GM19468 (cell line): ENCODE results near the gene PRKCA.
"Not testable (repeated sequence)": the region's sequence is repeated elsewhere in the genome, so short reads cannot be mapped to it uniquely, and the experiment has no call there.

Source experiments
- ATAC-seq: cut with Tn5 transposase; IDR thresholded peaks from one replicate; pipeline ENCODE4 v1.9.1; 2021; ENCODE audit warnings: mild to moderate bottlenecking, moderate library complexity, moderate number of reproducible peaks; ENCODE audit not compliant: unreplicated experiment; ENCODE audit errors: extremely low read depth

PRKCA gene

DNA sequence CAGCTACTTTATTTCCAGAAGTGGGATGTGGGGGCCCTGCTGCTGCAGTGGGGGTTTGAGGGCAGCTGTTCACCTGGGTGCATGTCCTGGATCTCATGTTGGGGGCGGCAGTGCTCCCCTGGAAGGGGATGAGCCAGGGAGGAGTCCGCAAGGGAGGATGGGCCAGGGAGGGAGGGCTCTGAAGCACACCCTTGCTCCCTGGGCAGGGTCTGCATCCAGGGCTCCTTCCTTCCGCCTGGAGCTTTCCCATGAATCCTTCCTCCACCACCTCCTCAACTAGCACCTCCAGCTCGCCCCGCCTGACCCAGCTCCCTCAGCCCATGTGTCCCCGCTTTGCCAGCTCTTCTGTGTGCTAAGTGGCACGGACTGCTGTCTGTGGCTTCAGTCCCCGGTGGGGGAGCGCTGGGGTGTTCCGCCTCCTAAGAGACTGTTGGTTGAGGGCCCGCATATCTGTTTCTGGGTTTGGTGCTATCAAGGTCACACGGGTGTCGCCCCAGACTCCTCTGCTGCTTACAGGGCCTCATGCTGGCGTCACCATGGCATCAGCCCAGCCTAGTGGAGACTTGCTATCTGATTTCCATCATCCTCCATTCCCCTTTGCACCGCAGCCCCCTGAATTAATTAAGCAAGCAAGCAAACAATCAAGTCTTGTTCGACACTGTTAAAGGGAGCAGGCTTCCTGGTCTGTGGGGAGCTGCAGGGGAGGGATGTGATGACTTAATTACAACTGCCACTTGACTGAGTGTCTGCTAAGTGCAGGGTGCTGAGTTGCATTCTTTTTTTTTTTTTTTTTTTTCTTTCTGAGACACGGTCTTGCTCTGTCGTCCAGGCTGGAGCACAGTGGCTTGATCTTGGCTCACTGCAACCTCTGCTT is 71.8 kb downstream of the PRKCA start:
- no peak for ATAC-seq

DNA sequence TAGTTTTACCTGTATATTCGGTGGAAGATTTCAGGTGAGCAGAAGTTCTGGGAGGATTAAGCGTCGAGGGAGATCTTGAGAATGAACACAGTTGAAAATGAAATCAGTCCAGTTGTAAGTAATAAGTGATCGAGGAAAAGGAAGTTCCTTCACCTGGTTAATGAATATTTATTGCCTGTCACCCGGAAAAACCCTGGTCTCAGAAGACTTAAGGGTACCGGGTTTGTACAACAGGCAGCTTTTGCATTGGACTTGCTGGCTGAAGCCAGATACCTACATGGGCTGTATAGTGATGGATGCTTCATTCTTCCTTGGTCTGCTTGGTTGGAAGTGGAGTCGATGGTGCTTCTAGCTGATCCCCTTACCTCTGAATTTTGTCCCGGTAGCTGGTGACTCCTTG is 72.7 kb downstream of the PRKCA start:
- ATAC-seq: no peak

DNA sequence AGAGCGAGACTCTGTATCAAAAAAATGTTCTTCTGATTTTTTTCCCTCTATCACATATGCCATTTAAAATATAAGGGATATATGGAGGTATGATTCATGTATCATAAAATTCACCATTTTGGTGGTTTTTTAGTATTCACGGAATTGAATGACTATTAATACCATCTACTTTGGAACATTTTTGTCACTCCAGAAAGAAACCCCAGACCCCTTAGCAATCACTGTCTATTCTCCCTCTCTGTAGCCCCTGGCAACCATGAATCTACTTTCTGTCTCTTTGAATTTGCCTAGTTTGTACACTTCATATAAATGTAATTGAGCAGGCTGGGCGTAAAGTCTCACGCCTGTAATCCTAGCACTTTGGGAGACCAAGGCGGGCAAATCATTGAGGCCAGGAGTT is 75.9 kb downstream of the PRKCA start:
- no peak for ATAC-seq

DNA sequence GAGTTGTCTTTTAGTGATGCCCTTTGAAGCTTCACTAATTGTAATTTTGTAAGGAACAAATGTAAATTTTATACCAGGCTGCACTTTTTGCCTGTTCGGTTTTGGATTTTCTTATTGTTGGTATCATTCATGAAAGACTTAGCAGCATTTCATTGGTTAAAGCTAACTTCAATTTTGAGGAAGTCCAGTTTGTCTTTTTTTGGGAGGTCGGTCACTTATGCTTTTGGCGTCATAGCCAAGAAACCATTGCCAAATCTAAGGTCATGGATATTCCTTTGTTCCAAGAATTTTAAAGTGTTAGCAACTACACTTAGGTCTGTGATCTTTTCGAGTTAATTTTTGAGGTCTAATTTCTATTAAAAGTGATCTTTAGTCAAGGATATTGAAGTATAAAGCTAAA is 77.1 kb downstream of the PRKCA start:
- no peak for ATAC-seq

DNA sequence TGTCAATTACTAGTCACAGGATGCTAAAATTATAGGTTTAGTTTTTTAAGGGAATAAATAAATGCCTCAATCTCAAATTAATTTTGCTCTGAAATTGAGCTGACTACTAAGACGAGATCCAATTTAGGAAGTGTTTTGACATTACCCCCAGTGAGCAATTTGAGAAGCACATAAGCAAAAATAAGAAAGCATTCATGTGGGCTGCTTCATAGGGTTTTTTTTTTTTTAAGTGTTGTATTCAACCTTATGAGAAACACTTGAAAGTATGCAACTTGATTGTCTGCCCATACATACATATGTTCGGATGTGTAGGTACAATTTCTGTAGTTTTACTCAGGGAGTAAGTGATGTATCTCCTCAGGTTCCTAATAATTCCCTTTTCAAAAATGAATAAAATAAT is 77.6 kb downstream of the PRKCA start:
- no peak for ATAC-seq

DNA sequence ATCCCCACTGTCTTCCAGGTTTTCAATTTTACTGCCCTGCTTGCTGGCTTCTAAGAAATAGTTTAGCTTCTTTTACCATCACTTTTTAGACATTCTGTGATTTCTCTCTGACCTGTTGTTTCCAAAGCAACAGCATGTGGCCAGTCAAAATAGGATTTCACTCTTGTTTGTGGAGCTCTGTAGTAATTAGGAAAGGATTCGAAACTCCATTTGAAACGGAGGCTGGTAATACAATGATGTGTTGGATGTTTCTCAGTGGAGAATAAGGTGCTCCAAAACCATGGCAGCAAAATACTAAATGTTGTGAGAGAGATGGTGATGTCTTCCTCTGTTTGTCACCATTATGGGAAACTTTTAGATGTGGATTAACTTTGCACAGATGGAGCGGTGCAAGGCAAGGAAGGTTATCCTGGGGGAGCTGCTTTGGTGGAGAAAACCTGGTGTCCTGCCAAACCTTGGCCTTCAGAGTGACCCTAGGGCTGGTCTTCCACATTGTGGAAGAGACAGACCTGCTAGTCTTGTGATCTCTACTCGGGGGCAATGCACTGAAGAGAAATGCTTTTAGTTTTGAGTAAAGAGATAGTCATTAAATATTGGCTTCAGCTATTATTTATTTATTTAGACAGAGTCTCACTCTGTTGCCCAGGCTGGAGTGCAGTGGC is 79.4 kb downstream of the PRKCA start:
- ATAC-seq: no peak

DNA sequence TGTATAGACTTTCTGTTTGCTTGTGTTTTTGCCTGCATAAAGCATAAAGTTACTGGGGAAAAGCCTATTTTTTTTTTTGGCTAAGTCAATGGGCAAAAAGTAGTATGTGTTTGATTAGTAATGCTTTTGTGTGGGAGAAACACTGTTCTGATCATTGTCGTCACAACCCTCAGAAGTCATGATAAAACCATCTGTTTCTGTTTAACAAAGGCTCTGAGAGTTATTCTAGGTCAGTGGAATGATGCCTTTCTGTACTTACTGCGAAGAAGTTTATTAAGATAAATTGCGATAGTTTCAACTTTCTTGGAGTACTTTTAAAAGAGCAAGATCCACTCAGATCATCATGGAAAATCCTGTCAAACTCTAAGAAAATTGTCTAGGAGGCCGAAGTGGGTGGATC is 80.9 kb downstream of the PRKCA start:
- ATAC-seq: no peak

DNA sequence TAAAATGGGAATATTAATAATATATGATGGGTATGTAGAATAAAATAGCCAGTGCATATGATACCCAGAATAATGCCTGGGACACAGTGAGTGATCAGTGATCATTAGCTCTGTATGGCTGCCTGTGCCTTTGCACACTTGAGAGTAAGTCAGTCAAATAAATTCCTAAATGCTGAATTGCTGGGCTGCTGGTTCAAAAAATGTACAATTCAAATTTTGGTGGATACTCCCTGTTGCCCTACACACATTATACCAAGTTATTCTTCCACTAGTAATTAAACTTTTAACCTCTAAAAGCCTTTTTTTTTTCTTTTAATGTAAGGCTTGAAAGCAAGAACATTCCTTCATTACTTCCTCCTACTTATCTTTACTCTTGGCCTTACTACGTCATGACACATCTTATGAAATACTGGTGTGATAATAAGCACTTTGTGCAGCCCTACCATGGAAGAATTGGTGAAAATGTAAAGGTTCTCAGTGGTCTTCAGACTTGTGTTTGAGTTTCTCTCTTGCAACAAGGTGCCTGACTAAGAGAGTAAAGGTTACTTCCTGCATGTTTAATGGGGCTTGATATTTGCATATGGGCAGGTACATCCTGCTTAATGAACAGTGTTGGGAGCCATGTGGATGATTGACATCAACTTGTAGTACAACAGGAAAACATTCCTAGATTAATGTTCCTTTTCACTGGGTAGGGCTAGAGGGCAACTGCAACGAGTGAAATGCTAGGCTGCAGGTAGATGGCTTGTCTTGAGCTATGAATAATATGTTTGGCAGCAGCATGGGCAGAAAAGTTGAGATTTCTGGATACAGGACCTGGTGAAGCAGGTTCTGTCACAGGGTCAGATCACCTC is 84.3 kb downstream of the PRKCA start:
- no peak for ATAC-seq

DNA sequence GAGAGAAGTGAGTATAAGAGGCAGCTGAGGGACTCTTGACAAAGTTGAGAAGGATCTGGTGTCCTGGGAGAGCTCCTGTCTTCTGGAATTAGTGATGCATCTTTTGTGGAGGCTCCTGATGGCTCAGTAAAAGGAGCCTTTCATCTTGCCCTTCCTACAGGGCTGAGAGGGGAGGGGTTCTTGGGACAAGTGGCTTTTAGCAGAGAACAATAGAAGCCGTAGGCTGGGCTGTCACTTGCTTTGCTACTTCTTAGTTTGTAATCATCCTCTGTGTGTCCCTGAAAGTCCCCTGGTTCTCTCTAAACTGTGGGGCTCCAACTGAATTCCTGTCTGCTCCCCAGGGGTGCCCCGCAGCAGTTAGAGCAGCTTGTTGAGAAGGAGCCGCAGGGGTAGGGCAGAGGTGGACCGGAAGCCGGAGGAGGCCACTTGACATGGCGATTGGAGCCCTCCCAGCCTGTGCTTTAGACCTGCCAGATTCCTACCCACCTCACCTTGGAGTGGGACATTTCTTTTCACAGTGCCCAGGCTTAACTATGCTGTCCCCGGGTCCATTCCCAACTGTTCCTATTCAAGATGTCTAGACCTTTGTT is 85.1 kb downstream of the PRKCA start:
- no peak for ATAC-seq

DNA sequence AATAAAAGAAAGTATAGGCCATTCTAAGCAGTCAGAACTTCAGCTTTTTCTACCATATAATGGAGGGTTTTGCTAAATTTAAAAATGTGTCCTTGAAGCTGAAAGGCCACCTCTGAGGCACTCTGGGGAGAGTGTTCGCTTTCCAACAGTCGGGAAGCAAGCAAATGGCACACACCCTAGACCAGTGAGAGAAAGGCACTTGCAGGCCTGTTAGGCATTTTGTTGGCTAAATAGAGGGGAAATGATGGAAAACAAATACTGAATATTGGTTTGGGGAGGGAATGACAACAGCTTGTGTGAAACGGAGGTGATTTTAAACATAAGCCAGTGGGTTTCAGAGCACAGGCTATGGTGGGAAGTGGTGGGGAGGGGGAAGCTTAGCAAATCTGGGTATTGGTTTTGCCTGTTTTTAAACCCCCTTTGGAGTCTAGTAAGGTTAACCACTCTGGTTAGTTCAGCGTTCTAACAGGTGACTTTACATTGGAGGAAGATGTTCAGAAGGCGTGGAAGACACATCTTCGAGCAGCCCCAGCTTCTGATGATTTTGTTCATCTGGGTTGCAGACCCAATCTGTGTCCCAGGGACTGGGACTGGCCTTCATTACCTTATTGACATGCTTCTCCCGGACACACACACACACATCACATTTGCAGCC is 90.5 kb downstream of the PRKCA start:
- ATAC-seq: no peak

DNA sequence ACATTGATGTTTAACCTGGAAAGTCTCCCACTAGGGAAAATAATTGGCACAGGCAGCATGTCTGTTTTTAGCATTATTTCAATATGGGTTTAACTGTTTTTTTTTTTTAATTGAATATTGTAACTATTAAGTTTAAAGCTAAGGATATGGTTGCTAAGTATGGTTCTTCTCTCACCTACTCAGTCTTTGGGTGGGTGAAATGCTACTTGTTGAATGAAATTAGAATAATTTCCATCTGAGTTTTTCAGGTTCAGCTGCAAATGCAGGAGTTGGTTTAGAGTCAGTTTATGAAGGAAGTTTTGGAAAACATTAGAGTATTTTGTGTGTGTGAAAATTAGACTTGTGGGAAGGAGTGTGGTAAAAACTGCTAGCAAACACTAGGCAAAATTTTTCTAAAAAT is 93.5 kb downstream of the PRKCA start:
- no peak for ATAC-seq

DNA sequence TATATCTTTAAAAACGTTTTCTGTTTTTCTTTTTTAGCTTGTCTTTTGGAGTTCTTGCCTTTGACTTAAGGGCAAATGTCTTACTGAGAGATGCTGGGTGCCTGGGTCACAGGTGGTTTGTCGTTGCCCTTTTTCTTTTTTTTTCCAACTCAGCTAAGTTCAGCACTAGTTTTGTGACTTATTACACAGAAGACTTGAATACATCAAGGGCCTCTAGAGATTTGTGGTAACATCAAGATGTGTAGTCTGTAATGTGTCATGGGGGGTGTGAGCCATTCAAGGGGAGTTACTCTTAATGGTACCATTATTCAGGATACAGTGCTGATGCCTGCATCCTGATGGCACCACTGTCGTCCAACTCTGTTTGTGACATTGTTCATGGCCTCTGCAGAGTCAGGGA is 95.1 kb downstream of the PRKCA start:
- ATAC-seq: no peak

DNA sequence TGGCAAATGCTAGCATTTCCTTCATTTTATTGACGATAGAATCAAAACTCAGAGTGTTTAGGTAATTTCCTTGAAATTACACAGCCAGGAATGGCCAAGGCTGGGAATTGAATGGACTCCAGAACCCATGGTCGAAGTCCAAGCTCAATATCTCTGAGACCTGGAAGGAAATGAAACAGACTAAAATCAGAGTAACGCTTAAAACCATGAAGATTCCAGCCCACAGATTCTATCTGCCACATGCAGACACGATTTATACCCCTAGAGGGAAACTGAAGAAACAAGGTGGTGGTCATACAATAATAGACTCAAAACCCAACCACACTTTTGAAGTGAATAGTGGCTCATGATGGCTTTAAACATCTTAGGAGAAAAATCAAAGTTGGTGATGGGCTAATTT is 95.6 kb downstream of the PRKCA start:
- ATAC-seq: no peak

DNA sequence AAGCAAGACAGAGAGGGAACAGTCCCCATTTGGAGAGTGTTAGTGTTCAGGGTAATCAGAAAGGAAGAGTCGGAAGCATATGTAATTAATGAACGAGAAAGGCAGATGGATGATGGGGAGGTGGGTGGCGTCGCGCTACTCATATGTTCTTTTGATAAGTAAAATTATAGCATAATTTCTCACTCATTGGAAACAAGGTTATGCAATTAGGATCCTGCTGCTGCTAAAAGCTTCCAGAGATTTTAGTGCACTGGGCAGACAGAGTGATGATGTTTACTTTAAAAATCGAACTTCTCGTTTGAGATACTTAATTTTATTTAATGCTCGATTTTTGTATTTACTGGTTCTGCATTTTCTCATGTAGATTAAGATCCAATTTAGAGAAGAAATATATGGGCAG is 96.2 kb downstream of the PRKCA start:
- ATAC-seq: no peak

DNA sequence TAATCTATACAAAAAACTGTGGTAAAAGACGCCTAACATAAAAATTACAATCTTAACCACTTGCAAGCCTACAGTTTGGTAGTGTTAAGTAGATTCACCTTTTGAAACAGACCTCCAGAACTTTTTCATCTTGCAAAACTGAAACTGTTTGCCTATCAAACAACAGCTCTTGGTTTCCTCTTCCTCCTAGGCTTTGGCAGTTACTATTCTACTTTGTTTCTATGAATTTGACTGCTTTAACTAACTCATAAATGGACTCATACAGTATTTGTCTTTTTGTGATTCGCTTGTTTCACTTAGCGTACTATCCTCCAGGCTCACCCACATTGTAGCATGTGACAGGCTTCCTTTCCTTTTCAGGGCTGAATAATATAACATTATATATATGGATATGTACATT is 97.0 kb downstream of the PRKCA start:
- no peak for ATAC-seq

DNA sequence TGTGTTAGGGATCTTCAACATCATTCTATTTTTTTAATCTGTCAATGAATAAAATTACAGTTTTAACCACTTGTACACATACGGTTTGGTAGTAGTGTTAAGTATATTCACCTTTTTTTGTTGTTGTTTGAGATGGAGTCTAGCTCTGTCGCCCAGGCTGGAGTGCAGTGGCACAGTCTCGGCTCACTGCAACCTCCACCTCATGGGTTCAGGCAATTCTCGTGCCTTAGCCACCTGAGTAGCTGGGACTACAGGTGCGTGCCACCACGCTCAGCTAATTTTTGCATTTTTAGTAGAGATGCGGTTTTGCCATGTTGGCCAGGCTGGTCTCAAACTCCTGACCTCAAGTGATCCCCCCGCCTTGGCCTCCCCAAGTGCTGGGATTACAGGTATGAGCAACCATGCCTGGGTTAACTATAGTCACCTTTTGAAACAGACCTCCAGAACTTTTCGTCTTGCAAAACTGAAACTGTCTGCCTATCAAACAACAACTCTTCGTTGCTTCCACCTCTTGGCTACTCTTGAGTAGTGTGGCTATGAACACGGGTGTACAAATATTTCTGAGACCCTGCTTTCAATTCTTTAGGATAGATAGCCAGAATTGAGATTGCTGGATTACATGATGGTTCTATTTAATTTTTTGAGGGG is 97.8 kb downstream of the PRKCA start:
- ATAC-seq: not testable (repeated sequence)

DNA sequence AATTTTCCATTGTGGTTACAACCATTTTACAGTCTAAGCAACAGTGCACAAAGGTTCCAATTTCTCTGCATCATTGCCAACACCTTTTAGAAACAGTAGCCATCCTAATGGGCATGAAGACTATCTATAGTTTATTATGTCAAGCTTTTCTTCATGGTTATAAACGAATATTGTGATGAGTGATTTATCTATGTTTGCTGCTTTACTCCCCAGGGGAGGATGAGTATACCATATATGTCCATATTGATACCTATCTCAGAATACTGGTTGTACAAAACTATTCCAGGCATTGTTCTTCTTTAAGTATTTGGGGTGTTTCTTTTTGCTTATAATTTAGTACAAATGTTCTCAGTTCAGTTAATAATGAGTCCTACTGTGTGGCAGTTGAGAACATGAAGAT is 98.3 kb downstream of the PRKCA start:
- no peak for ATAC-seq

DNA sequence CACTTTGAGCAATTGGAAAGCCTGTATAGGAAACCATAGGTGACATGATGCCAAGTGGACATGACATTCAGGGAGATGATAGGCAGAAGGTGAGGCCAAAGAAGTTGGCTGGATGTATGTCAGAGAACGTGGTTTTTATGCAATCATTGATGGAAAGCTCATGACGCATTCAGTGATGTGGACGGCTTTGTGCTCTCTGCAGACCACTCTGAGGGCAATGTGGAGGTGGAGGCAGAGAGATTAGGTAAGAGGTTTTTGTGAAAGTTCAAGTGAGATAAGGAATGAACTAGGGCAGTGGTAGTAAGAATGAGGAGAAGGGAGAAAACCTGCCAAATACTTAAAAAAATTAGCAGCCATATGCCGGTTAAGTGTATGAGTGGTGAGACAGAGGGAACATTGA is 99.0 kb downstream of the PRKCA start:
- no peak for ATAC-seq

DNA sequence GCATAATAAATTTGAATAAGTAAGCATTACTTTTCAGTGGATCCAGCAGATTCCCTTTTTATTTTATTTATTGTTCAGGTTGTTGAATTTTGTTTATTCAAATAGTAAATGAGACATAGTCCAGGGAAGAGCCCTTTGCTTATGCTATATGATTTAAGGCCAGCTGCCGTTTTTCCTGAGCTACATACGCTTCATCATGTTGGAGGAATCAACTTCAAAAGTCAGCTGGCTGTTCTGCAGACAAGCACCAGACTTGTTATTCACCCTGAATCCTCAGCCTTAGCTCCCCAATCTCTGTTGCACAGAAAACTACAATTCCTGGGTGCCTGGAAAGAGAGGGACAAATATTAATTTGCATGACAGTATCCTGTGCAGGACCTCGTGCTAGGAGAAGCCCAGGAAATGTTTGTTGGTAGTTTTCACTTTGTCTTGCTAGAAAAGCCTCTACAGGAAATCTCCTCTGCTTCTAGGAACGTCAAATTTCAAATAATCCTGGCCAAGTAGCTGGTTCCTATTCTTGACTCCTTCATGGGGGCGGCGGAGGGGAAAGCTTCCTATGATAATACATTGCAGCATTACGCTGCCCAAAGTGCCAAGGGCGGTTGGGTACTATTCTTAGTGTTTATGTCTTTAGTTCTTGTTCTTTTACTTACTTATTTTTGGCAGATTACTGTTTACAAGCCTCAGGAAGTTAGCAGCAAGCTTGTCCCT is 101.6 kb downstream of the PRKCA start:
- no peak for ATAC-seq
